Body of pancreas (tissue), 4 donors: ENCODE data around the gene ELP4.

Experiments used
- CTCF ChIP-seq, 7 experiments: fragments of 450-650 bp in 4 of 7; fragments of 200-600 bp in 3 of 7; sonication (generic) in 3 of 7; IDR thresholded peaks; one replicate each; pipeline ENCODE4 v1.5.1; 2016 to 2019; ENCODE audit warnings: antibody characterized with exemption in 7 of 7
- POLR2A ChIP-seq, 3 donors: fragments of 450-650 bp; IDR thresholded peaks; one replicate each; pipeline ENCODE4 v1.6.1; 2016; ENCODE audit warnings: antibody characterized with exemption in 3 of 3, mild to moderate bottlenecking in 2 of 3

- TF ChIP-seq CTCF (IDR thresholded peaks at IDR 0.05), result no peak
- no peak for TF ChIP-seq POLR2A (IDR thresholded peaks at IDR 0.05)
Measured at GRCh38 chr11:31780480-31780971, 271.0 kb downstream of the ELP4 start.
